22Rv1 (cell line): ENCODE results near the gene ANK2.

Experiments used
- ZFX ChIP-seq: fragments of 450-650 bp; IDR thresholded peaks from 2 replicates; pipeline ENCODE4 v1.6.1; 2017; ENCODE audit warnings: antibody characterized with exemption, borderline replicate concordance
- TF ChIP-seq, protein P1 (sequence below): fragments of 450-650 bp; IDR thresholded peaks from 2 replicates; pipeline ENCODE4 v1.5.1; 2017; ENCODE audit warnings: mild to moderate bottlenecking

- TF ChIP-seq, protein P1, sequence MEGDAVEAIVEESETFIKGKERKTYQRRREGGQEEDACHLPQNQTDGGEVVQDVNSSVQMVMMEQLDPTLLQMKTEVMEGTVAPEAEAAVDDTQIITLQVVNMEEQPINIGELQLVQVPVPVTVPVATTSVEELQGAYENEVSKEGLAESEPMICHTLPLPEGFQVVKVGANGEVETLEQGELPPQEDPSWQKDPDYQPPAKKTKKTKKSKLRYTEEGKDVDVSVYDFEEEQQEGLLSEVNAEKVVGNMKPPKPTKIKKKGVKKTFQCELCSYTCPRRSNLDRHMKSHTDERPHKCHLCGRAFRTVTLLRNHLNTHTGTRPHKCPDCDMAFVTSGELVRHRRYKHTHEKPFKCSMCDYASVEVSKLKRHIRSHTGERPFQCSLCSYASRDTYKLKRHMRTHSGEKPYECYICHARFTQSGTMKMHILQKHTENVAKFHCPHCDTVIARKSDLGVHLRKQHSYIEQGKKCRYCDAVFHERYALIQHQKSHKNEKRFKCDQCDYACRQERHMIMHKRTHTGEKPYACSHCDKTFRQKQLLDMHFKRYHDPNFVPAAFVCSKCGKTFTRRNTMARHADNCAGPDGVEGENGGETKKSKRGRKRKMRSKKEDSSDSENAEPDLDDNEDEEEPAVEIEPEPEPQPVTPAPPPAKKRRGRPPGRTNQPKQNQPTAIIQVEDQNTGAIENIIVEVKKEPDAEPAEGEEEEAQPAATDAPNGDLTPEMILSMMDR = no peak
- TF ChIP-seq ZFX = no peak
These were observed 335.1 kb downstream of the ANK2 start for GRCh38 chr4:113384600-113384999.
